ENCODE results near the gene TMEM134. TPM values are rescaled to one million over a fixed set of nuclear protein-coding genes. Genes with fewer than 3 reads are reported as not detected.

The TMEM134 gene
- total RNA-seq, 2 experiments from 2014 or later: 26.8 to 76.9 TPM

- Histone ChIP-seq H3K4me1 (ENCODE audit: insufficient read depth, low read length, poor library complexity, severe bottlenecking) (peaks cover 43% of the 10 kb centered on the region), H3K4me2 (ENCODE audit: low read length) (no peak overlapping the region), H3K9me2 (ENCODE audit: insufficient read depth, low read length) (no peaks in the 10 kb centered on the region), H3K27ac (ENCODE audit: low read depth, low read length, poor library complexity, severe bottlenecking) (no peak overlapping the region), H4K20me1 (ENCODE audit: insufficient read depth, low read length) (no peaks in the 10 kb centered on the region), H3K4me3 (ENCODE audit: low read depth, low read length, poor library complexity, severe bottlenecking) (no peak overlapping the region), H2AFZ (ENCODE audit: low read length) (no peak overlapping the region), H3K79me2 (ENCODE audit: insufficient read depth, low read depth, low read length) (no peaks in the 10 kb centered on the region), H3K36me3 (ENCODE audit: insufficient read depth, low read length) (no peaks in the 10 kb centered on the region), H3K9me3 (ENCODE audit: low read length) (no peaks in the 10 kb centered on the region)
- POLR2A ChIA-PET: interaction anchor here (2.0 to 5.3 kb wide), 3 partner anchors 9 to 20 kb away, joined by 13 to 38 read pairs (median 37); partner anchors contain the start of genes PTPRCAP and TMEM134
- DNase-seq (ENCODE audit: low spot score): no peak
- intact Hi-C loops (cut with micrococcal nuclease; ENCODE audit: unreplicated experiment): no loop called here
- no TSS peak for BruUV-seq (replicated peaks)
- CTCF ChIA-PET (ENCODE audit: unreplicated experiment): no interaction called here
- TF ChIP-seq CTCF (conservative IDR thresholded peaks at IDR 0.05; ENCODE audit: low read length): no peak
- TF ChIP-seq EZH2phosphoT487 (IDR thresholded peaks at IDR 0.05; ENCODE audit: borderline replicate concordance, low read depth, low read length): no peak
Observed at GRCh38 chr11:67457453-67457852, 11.6 kb downstream of the TMEM134 start.

- BruUV-seq (replicated peaks): no TSS peak
- H3K4me3 ChIP-seq (ENCODE audit: low read depth, low read length, poor library complexity, severe bottlenecking): no peak overlapping the region
- POLR2A ChIA-PET: interaction anchor here (1.0 kb wide), 1 partner anchor 19 kb away, joined by 4 read pairs; the partner anchor contains the start of gene PTPRCAP
- no peaks in the 10 kb centered on the region for H4K20me1 ChIP-seq (ENCODE audit: insufficient read depth, low read length)
- H2AFZ ChIP-seq (ENCODE audit: low read length): no peak overlapping the region
- no peak for TF ChIP-seq CTCF (conservative IDR thresholded peaks at IDR 0.05; ENCODE audit: low read length)
- no peak for TF ChIP-seq EZH2phosphoT487 (IDR thresholded peaks at IDR 0.05; ENCODE audit: borderline replicate concordance, low read depth, low read length)
- H3K4me2 ChIP-seq (ENCODE audit: low read length): no peak overlapping the region
- H3K9me3 ChIP-seq (ENCODE audit: low read length): no peaks in the 10 kb centered on the region
- intact Hi-C loops (cut with micrococcal nuclease; ENCODE audit: unreplicated experiment): no loop called here
- DNase-seq (ENCODE audit: low spot score): no peak
- no peaks in the 10 kb centered on the region for H3K9me2 ChIP-seq (ENCODE audit: insufficient read depth, low read length)
- CTCF ChIA-PET (ENCODE audit: unreplicated experiment): interaction anchor here (0.5 kb wide), 1 partner anchor 17 kb away, joined by 3 read pairs; no protein-coding TSS in a partner anchor
- no peaks in the 10 kb centered on the region for H3K36me3 ChIP-seq (ENCODE audit: insufficient read depth, low read length)
- H3K27ac ChIP-seq (ENCODE audit: low read depth, low read length, poor library complexity, severe bottlenecking): no peak overlapping the region
- H3K79me2 ChIP-seq (ENCODE audit: insufficient read depth, low read depth, low read length): no peaks in the 10 kb centered on the region
- H3K4me1 ChIP-seq (ENCODE audit: insufficient read depth, low read length, poor library complexity, severe bottlenecking): peaks cover 41% of the 10 kb centered on the region
Observed at GRCh38 chr11:67456068-67456705, 12.9 kb downstream of the TMEM134 start.

- Histone ChIP-seq H4K20me1 (ENCODE audit: insufficient read depth, low read length) (no peaks in the 10 kb centered on the region), H3K4me1 (ENCODE audit: insufficient read depth, low read length, poor library complexity, severe bottlenecking) (peaks cover 41% of the 10 kb centered on the region), H3K36me3 (ENCODE audit: insufficient read depth, low read length) (no peaks in the 10 kb centered on the region), H3K79me2 (ENCODE audit: insufficient read depth, low read depth, low read length) (no peaks in the 10 kb centered on the region), H3K9me2 (ENCODE audit: insufficient read depth, low read length) (no peaks in the 10 kb centered on the region), H3K9me3 (ENCODE audit: low read length) (no peaks in the 10 kb centered on the region), H3K4me3 (ENCODE audit: low read depth, low read length, poor library complexity, severe bottlenecking) (no peak within 1 kb of the TSS), H2AFZ (ENCODE audit: low read length) (no peak within 1 kb of the TSS), H3K4me2 (ENCODE audit: low read length) (no peak within 1 kb of the TSS), H3K27ac (ENCODE audit: low read depth, low read length, poor library complexity, severe bottlenecking) (no peak within 1 kb of the TSS)
- no peak for DNase-seq (ENCODE audit: low spot score)
- ChIA-PET POLR2A (interaction anchor here (0.6 kb wide), 1 partner anchor 30 kb away, joined by 3 read pairs; no protein-coding TSS in a partner anchor), CTCF (ENCODE audit: unreplicated experiment) (no interaction called here)
- intact Hi-C loops (cut with micrococcal nuclease; ENCODE audit: unreplicated experiment): no loop called here
- no peak for TF ChIP-seq CTCF (conservative IDR thresholded peaks at IDR 0.05; ENCODE audit: low read length)
- TF ChIP-seq EZH2phosphoT487 (IDR thresholded peaks at IDR 0.05; ENCODE audit: borderline replicate concordance, low read depth, low read length): no peak
- no TSS peak for BruUV-seq (replicated peaks)
Observed at GRCh38 chr11:67455054-67455453, 14.0 kb downstream of the TMEM134 start, which contains the start of gene CABP4. Gene CABP4, plus strand, starts transcription at chr11:67455354. Its CDS starts 70 bp downstream, at chr11:67455424.

Data from OCI-LY7 (cell line).